BE2C (cell line): ENCODE results near the gene NR2C2AP.
A peak's percentile ranks its signal among the peaks of the same experiment; 100 is the strongest.
"Not testable (repeated sequence)": the region's sequence is repeated elsewhere in the genome, so short reads cannot be mapped to it uniquely, and the experiment has no call there.

ENCODE experiments used
- DNase-seq: peaks from one replicate; pipeline ENCODE4 v3.0.0-alpha.2; 2020
- H3K27me3 ChIP-seq: fragments of 250-450 bp; sonication (Bioruptor Pico); 2 replicates; pipeline ENCODE4 v1.5.1; 2020; ENCODE audit warnings: mild to moderate bottlenecking
- H3K36me3 ChIP-seq: fragments of 250-450 bp; sonication (Bioruptor Pico); 2 replicates; pipeline ENCODE4 v1.5.1; 2020; ENCODE audit warnings: mild to moderate bottlenecking
- H3K4me1 ChIP-seq: fragments of 250-450 bp; sonication (Bioruptor Pico); 2 replicates; pipeline ENCODE4 v1.5.1; 2020
- H3K4me3 ChIP-seq: 2 replicates; pipeline ENCODE4 v1.5.1; 2011; ENCODE audit warnings: low read depth, low read length
- H3K9me3 ChIP-seq: fragments of 250-450 bp; sonication (Bioruptor Pico); 2 replicates; pipeline ENCODE4 v1.5.1; 2020
- CTCF ChIP-seq: IDR thresholded peaks from 2 replicates; pipeline ENCODE4 v1.5.1; 2012; ENCODE audit warnings: mild to moderate bottlenecking, low read depth, low read length

NR2C2AP gene

GRCh38 chr19:19185853-19186740, 17.1 kb downstream of the NR2C2AP start:
- no peaks in the 10 kb centered on the region for H3K9me3 ChIP-seq
- no peaks in the 10 kb centered on the region for H3K27me3 ChIP-seq
- TF ChIP-seq CTCF: peak; percentile 80
- no peaks in the 10 kb centered on the region; the same call in 1 of the 2 replicates for H3K36me3 ChIP-seq
- H3K4me3 ChIP-seq: no peak overlapping the region
- no peaks in the 10 kb centered on the region for H3K4me1 ChIP-seq
- DNase-seq: peak; percentile 73

- no peaks in the 10 kb centered on the region for H3K9me3 ChIP-seq
- no peaks in the 10 kb centered on the region for H3K27me3 ChIP-seq
- TF ChIP-seq CTCF: no peak
- no peaks in the 10 kb centered on the region; the same call in 1 of the 2 replicates for H3K36me3 ChIP-seq
- H3K4me1 ChIP-seq: no peaks in the 10 kb centered on the region
- no peak for DNase-seq
- H3K4me3 ChIP-seq: no peak overlapping the region
These were observed 21.7 kb downstream of the NR2C2AP start for GRCh38 chr19:19181488-19181998.

- DNase-seq: no peak
- no peak for TF ChIP-seq CTCF
- no peak overlapping the region for H3K4me3 ChIP-seq
These were observed 23.4 kb downstream of the NR2C2AP start for GRCh38 chr19:19179548-19180441.

GRCh38 chr19:19176950-19177349, 26.3 kb downstream of the NR2C2AP start:
- Histone ChIP-seq H3K36me3 (no peaks in the 10 kb centered on the region; the same call in 1 of the 2 replicates), H3K4me1 (no peaks in the 10 kb centered on the region), H3K27me3 (no peaks in the 10 kb centered on the region), H3K9me3 (no peaks in the 10 kb centered on the region), H3K4me3 (no peak overlapping the region)
- no peak for DNase-seq
- TF ChIP-seq CTCF: no peak

More at GRCh38 chr19:19179548-19180441, 23.4 kb downstream of the NR2C2AP start:
- H3K9me3 ChIP-seq: no peaks in the 10 kb centered on the region
- H3K27me3 ChIP-seq: no peaks in the 10 kb centered on the region
- H3K36me3 ChIP-seq: no peaks in the 10 kb centered on the region; the same call in 1 of the 2 replicates
- H3K4me1 ChIP-seq: no peaks in the 10 kb centered on the region

- not testable (repeated sequence) for H3K27me3 ChIP-seq, H3K4me3 ChIP-seq, H3K9me3 ChIP-seq, H3K4me1 ChIP-seq, H3K36me3 ChIP-seq, DNase-seq
These were observed 30.0 kb downstream of the NR2C2AP start for GRCh38 chr19:19173243-19173642.

GRCh38 chr19:19171821-19172532, 31.2 kb downstream of the NR2C2AP start:
- H3K36me3 ChIP-seq: no peaks in the 10 kb centered on the region
- TF ChIP-seq CTCF: no peak
- no peak overlapping the region for H3K4me3 ChIP-seq
- no peaks in the 10 kb centered on the region for H3K4me1 ChIP-seq
- no peak for DNase-seq
- no peaks in the 10 kb centered on the region for H3K27me3 ChIP-seq
- H3K9me3 ChIP-seq: no peaks in the 10 kb centered on the region
